8988T (cell line): ENCODE results near the gene SYNE1.
"Not testable (repeated sequence)": the region's sequence is repeated elsewhere in the genome, so short reads cannot be mapped to it uniquely, and the experiment has no call there.

Source experiments
- DNase-seq: peaks from one replicate; pipeline ENCODE4 v3.0.0; 2011

Gene SYNE1

DNA sequence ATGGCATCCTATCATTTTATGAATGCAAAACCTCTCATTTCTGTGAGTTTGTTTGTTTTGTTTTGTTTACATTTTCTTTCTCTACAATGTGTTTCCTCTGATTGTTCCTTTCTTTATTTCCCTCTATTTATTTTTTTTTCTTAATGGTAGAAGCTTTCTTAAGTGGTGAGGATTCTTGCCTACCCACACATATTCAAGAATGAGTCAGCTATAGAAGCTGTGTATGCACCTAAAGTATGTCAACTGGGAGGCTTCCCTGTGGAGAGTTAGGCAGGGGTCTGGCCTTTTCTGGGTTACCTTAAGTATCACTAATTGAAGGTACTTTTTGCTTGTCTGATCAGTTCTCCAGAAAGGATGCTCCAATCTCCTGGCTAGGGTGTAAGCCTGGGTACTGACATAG lies 475.7 kb downstream of the SYNE1 start:
- no peak for DNase-seq

- no peak for DNase-seq
These were observed 476.8 kb downstream of the SYNE1 start for GRCh38 chr6:152160346-152160745.

- no peak for DNase-seq
These were observed 481.4 kb downstream of the SYNE1 start for GRCh38 chr6:152155792-152156191.

DNA sequence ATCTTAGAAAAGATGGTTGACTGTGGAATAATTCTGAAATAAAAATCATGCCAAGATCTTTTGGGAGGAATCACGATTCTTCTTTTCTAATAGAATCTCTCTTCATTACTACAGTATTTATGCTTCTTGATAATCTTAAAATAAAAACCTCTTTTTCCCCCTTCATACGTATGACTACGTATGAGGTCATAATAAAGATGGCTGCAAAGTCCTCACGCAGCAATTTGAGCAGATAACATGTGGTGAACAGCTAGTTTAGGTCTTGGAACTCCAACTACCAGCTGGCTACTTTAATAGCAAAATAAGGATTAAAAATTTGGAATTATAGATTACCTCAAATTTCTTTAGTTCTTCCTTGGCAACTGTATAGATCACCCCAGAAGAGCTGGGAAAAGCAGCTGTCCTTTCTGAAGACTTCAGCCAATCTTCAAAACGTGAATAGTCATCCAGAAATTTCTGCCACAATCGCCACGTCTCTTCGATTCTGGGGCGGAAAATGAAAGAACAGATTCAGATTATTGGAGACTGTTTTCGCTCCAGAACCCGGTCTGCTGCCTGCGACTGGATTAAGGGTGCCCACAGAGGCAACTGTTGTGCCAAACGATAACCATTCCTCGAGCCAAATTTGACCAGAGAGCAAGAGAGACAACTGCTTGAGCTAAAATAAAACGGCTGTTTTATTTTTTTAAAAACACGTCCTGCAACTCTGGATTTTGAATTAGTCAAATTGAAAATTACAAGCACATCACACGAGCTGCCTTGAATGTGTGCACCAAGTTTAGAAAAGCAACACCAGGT lies 482.4 kb downstream of the SYNE1 start:
- DNase-seq: no peak

DNA sequence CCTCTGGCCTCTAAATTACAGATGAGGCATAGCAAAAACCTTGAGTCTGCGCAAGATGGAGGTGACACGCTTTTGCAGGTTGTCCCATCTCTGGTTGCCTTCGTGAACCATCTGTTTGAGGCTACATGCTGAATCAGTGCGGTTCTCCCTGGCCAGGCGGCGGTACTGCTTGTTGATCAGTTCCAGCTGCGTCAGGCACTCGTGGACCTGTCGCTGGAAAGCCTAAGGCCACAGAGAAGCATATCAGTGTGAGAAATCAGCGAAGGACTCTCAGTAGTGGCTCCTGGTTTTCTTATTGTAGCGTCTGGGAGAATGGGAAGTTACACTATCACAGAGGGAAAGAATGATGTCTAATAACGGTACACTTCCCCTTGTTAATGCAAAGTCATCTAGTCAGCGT lies 485.2 kb downstream of the SYNE1 start:
- DNase-seq: no peak

DNA sequence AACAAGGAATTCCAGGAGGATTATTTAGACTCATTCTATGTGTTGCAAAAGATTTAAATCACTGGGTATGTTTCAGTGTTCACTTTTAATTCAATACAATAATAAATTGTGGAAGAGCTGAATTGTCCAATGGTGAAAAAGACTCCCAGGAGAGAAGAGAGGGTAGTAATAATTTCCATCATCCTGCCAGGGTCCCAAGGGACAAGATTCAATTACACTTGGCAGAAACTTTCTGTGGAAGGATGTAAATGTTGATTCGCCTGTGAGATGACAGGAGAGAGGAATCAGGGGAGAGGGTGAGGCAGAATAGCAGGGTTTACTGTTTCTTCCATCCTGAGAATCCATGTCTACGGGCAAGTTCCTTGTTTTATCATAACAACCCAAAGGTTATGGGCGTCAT lies 487.0 kb downstream of the SYNE1 start:
- no peak for DNase-seq

GRCh38 chr6:152148412-152148811 lies 488.8 kb downstream of the SYNE1 start:
- DNase-seq: no peak

DNA sequence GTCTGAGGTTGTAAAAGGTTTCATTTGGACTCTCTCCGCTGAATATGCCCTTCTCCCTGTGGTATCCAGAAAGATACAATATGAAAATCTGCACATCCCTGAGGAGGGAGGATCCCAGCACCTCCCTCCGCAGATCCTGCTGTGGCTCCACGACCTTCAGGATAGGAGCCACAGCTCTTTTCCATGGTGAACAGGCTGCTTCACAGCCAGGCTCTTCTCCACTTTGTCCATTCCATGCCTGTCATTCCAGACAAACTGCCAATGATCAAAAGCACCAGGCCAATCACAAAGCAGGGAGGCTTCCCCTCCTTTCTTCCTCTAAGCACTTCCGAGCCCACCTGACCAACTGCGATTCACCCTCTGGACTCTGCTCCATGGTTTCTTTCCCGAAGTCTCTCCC lies 489.9 kb downstream of the SYNE1 start:
- DNase-seq: no peak

GRCh38 chr6:152146385-152146784 lies 490.8 kb downstream of the SYNE1 start:
- no peak for DNase-seq

- DNase-seq: no peak
These were observed 493.8 kb downstream of the SYNE1 start for GRCh38 chr6:152143359-152143758.

GRCh38 chr6:152142105-152142504 lies 495.1 kb downstream of the SYNE1 start:
- no peak for DNase-seq

GRCh38 chr6:152138344-152138743 lies 498.8 kb downstream of the SYNE1 start:
- DNase-seq: not testable (repeated sequence)

DNA sequence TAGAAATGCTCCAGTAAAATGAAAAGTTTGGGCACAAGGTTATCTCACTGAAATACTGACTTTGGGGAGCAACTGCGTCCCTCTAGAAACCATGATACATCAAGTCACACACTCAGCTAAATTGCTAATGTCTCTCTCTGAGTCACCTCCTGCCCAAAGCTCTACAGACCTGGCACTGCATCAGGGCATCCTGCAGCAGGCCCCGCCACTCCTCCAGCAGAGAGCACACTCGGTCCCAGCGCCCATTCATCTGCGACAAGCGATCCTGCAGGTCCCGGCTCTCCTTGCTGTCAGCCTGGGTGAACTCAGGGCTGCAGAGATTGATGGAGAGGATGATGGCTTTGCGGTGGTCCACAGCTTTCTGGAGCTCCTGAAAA lies 500.7 kb downstream of the SYNE1 start:
- no peak for DNase-seq

- DNase-seq: no peak
These were observed 501.3 kb downstream of the SYNE1 start for GRCh38 chr6:152135755-152136448.

GRCh38 chr6:152130441-152130840 lies 506.7 kb downstream of the SYNE1 start:
- no peak for DNase-seq

- no peak for DNase-seq
These were observed 507.4 kb downstream of the SYNE1 start for GRCh38 chr6:152129691-152130151.

DNA sequence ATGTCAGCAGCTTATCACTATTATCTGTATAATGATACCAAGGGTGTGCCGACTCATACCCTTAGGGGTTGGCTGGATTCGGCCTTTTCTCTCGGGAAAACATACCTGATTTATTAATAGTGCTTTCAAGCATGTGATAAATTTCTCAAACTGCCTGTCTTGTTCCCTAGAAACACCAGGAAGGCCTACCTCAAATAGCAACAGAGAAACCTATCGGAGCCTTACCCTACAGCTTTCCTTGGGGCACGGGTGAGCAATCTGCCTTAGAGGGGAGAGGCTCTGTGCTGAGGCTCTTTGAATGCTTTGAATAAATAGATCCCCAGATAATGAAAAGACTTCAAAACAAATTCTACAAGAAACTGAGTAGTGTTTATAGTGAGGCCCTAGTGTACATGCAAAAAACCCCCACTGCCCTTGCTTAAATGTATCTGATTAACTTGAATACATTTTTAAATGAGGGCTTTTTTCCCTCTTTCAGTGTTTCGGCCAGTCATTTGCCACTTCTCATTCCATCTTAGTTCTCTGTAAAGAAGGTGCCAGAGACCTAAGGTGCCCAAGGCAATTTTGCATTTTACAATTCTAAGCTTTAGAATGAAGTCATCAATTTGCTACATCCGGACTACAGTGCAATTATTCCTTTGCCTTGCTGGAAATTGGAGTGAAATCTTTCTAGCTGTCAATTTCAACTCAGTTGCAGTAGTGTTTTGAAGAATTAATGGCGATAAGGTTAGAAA lies 509.6 kb downstream of the SYNE1 start:
- no peak for DNase-seq

DNA sequence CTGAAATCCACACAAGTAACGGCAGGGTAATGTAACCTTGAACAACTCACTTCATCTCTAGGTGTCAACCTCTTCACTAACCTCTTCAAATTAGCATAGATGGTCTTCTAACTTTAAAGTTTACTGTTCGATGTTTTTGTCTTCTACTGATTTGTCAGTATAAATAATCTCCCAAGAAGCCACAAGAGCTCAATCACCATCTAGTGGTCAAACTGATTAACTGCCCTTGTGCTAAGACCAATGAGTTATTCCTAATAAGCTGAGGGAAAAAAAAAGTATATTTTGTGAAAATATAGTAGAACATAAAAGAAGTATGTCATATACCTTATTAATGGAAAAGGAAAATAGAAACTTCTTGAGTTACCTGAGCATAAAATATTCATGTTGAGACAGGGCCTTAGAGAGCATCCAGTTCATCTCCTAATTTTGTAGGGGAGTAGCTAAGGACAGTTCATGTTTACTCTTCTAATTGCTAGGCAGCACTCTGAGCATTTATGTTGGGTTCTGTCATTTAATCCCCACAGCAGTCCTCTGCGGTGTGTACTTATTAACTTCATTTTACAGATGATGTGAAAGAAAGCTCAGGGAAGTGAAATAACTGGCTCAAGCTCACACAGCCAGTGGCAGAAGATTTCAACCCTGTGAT lies 512.6 kb downstream of the SYNE1 start:
- DNase-seq: peak; percentile 41

DNA sequence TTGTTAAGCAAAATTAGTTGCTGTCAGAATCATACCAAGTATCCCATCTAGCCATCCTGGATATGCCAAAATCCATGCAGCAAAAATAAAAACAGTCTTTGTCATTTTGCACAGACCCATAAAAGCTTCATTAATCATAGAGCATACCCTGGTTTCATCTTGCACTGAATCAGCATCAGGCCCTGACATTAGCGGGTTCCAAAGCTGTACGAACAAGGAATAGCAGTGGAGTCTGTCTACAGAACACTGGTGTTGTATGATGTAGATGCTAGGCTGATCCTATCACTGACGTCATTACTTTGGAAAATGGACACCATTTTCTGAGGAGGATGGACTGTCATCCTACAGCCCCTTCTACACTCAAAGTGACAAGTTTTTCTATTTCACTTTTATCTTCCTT lies 514.1 kb downstream of the SYNE1 start:
- no peak for DNase-seq

- DNase-seq: no peak
These were observed 514.7 kb downstream of the SYNE1 start for GRCh38 chr6:152122434-152122833.

- no peak for DNase-seq
These were observed 515.3 kb downstream of the SYNE1 start for GRCh38 chr6:152121910-152122309.

DNA sequence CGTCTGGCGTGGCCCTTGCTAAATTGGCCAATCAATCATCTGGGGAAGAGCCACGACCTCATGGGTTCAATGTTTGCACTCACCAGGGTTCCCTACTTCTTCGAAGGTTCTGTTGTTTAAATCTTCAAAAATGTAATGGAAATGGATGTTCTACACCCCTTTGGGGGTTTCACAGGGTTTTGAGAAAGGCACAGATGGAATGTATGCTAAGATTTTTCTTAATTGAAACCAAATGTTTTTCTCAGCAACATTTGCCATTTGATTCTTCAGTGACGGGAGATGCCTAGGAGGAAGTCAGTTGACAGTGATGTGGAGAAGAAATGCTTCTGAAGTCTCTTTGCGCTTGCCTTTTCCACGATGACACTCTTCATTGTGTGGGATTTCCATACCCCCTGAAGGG lies 517.3 kb downstream of the SYNE1 start:
- no peak for DNase-seq

DNA sequence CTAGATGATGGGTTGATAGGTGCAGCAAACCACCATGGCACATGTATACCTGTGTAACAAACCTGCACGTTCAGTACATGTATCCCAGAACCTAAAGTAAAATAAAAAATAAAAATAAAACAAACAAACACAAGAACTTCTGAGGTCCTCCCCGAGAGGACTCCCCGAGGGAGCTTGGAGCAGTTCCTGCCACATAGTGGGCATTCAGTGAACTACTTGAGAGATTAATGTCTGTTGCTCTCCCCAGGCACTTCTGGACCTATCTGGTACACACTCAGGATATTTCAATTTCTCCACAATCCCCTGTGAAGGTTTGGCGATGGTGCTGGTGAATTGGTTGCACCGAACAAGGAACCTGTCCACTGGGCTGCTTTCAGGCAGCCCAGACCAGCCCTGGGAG lies 518.5 kb downstream of the SYNE1 start:
- DNase-seq: no peak
